HEK293 (cell line): Measurements from ENCODE around the gene PTGES2.
A peak's percentile ranks its signal among the peaks of the same experiment; 100 is the strongest.

ENCODE experiments used
- CTCF ChIP-seq: fragments of 450-650 bp; formaldehyde crosslinking; IDR thresholded peaks from 2 replicates; pipeline ENCODE4 v1.5.1; 2016; ENCODE audit warnings: missing biosample characterization, missing genetic modification characterization
- GLIS2 ChIP-seq: fragments of 450-650 bp; formaldehyde crosslinking; IDR thresholded peaks from 2 replicates; pipeline ENCODE4 v1.5.1; 2016; ENCODE audit warnings: missing biosample characterization, missing genetic modification characterization
- MEIS1 ChIP-seq: sonication (generic); formaldehyde crosslinking; IDR thresholded peaks from 2 replicates; pipeline ENCODE4 v1.8.1; 2022; ENCODE audit warnings: missing genetic modification reagents, mild to moderate bottlenecking, borderline replicate concordance

- TF ChIP-seq MEIS1 (CRISPR knock-in tag) = no peak
- TF ChIP-seq GLIS2 (tag by site-specific recombination) = peak; percentile 49
- no peak for TF ChIP-seq CTCF (tag by site-specific recombination)
Measured at GRCh38 chr9:128163523-128164306, 36.2 kb upstream of the PTGES2 start.
